K562 (cell line): ENCODE data around the gene TYW1B. TPM values are rescaled to one million over a fixed set of nuclear protein-coding genes. Genes with fewer than 3 reads are reported as not detected.

ENCODE experiments used
- ATAC-seq: fragments of 200-7000 bp; cut with Tn5 transposase; 3 replicates; pipeline ENCODE4 v1.9.1; 2020; ENCODE audit warnings: moderate library complexity
- BruUV-seq: library from RNA; stranded (reverse); fragments of 400-500 nt; replicated peaks from 2 replicates; lab custom pipeline; 2021; lab: Mats Ljungman, UMichigan
- CTCF ChIA-PET: fragments of 300-600 bp; formaldehyde crosslinking; extraction: SDS; loops from one replicate; lab custom pipeline; 2021; ENCODE audit warnings: low intra/inter-chr PET ratio; lab: Yijun Ruan, JAX
- POLR2A ChIA-PET: fragments of 300-600, 350-650 bp; sonication (Branson Sonifier 250); formaldehyde crosslinking; extraction: SDS; loops from one replicate; lab custom pipeline; 2021; ENCODE audit warnings: antibody characterized with exemption, inconsistent platforms; lab: Yijun Ruan, JAX
- DNase-seq, 4 experiments: peaks; one replicate each; pipeline versions ENCODE4 v3.0.0 to v3.0.0-alpha.2; 2011 to 2018; ENCODE audit warnings: low spot score in 3 of 4, mixed read lengths in 3 of 4; ENCODE audit errors: extremely low read depth in 1 of 4
- FAIRE-seq: peaks from 2 replicates; lab custom pipeline; 2011; peaks lifted over from hg19 to GRCh38; lab: Jason Lieb, UNC
- H2AFZ ChIP-seq: 2 replicates; pipeline ENCODE4 v1.6.0; 2011; ENCODE audit warnings: low read depth, low read length, control low read depth, inconsistent platforms
- H3K27ac ChIP-seq: fragments of 200-600 bp; 3 replicates; pipeline ENCODE4 v1.8.0; 2011; ENCODE audit warnings: low read depth, mild to moderate bottlenecking, control low read depth, inconsistent platforms, low read length, moderate library complexity, mixed read lengths; ENCODE audit errors: extremely low read depth
- H3K27me3 ChIP-seq, 2 experiments: fragments of 300-600 bp in 1 of 2; 2 replicates in 1 of 2; 3 replicates in 1 of 2; pipeline versions ENCODE4 v1.6.0 to v1.8.0; 2011; ENCODE audit warnings: inconsistent platforms in 2 of 2, low read length in 2 of 2, mild to moderate bottlenecking in 1 of 2, mixed read lengths in 1 of 2, moderate library complexity in 1 of 2; ENCODE audit not compliant: control insufficient read depth in 2 of 2, insufficient read depth in 2 of 2
- H3K36me3 ChIP-seq: fragments of 300-600 bp; 3 replicates; pipeline ENCODE4 v1.8.0; 2011; ENCODE audit warnings: mild to moderate bottlenecking, low read length, inconsistent platforms; ENCODE audit not compliant: control insufficient read depth, insufficient read depth
- H3K4me1 ChIP-seq, 2 experiments: fragments of 200-600 bp in 1 of 2; replicated peaks in 1 of 2; 2 replicates in 1 of 2; 3 replicates in 1 of 2; pipeline versions ENCODE4 v1.5.1 to v1.8.0; 2011; ENCODE audit warnings: inconsistent platforms in 2 of 2, low read length in 2 of 2, mild to moderate bottlenecking in 1 of 2, mixed read lengths in 1 of 2, moderate library complexity in 1 of 2; ENCODE audit not compliant: control insufficient read depth in 2 of 2, insufficient read depth in 2 of 2
- H3K4me2 ChIP-seq: 2 replicates; pipeline ENCODE4 v1.6.1; 2011; ENCODE audit warnings: low read length, control low read depth, inconsistent platforms, mixed read lengths; ENCODE audit not compliant: insufficient read depth
- H3K4me3 ChIP-seq: fragments of 200-600 bp; sonication (generic), shearing (Covaris generic); 2 replicates; pipeline ENCODE4 v1.5.1; 2016; ENCODE audit warnings: control low read depth, inconsistent platforms
- H3K79me2 ChIP-seq: fragments of 200-600 bp; 3 replicates; pipeline ENCODE4 v1.8.0; 2011; ENCODE audit warnings: low read length, inconsistent platforms; ENCODE audit not compliant: control insufficient read depth, insufficient read depth
- H3K9ac ChIP-seq, 2 experiments: 2 replicates each; pipeline versions ENCODE4 v1.6.0 to v1.6.1; 2011; ENCODE audit warnings: low read depth in 2 of 2, low read length in 2 of 2, control low read depth in 1 of 2, inconsistent platforms in 1 of 2, mild to moderate bottlenecking in 1 of 2, mixed read lengths in 1 of 2; ENCODE audit not compliant: insufficient read depth in 1 of 2
- H3K9me1 ChIP-seq: one replicate; pipeline ENCODE4 v1.6.0; 2011; ENCODE audit warnings: inconsistent platforms, mild to moderate bottlenecking, low read length, moderate library complexity; ENCODE audit not compliant: control insufficient read depth, insufficient read depth
- H3K9me3 ChIP-seq: replicated peaks from 2 replicates; pipeline ENCODE4 v1.5.1; 2011; ENCODE audit warnings: low read depth, low read length, inconsistent platforms; ENCODE audit not compliant: control insufficient read depth, insufficient read depth
- H4K20me1 ChIP-seq: replicated peaks from 2 replicates; pipeline ENCODE4 v1.6.1; 2011; ENCODE audit warnings: low read length, inconsistent platforms, mixed read lengths; ENCODE audit not compliant: control insufficient read depth, insufficient read depth
- ARID2 ChIP-seq: fragments of 450-650 bp; IDR thresholded peaks from 2 replicates; pipeline ENCODE4 v1.6.1; 2017; ENCODE audit warnings: antibody characterized with exemption, mild to moderate bottlenecking
- MYNN ChIP-seq, 2 experiments: sonication (generic); formaldehyde crosslinking in 1 of 2; IDR thresholded peaks; 2 replicates each; pipeline versions ENCODE4 v1.5.0 to v1.6.1; 2016 to 2020; ENCODE audit warnings: antibody characterized with exemption in 1 of 2, missing genetic modification reagents in 1 of 2
- NRF1 ChIP-seq, 2 experiments: fragments of 450-650 bp; IDR thresholded peaks in 1 of 2; conservative IDR thresholded peaks in 1 of 2; 2 replicates each; pipeline ENCODE4 v1.6.1; 2014; ENCODE audit warnings: mild to moderate bottlenecking in 2 of 2
- SMAD3 ChIP-seq: fragments of 450-650 bp; formaldehyde crosslinking; conservative IDR thresholded peaks from 2 replicates; pipeline ENCODE4 v1.4.0; 2020; ENCODE audit warnings: mild to moderate bottlenecking
- WGBS: fragments of 100-300 bp; shearing (Covaris generic); methylation state at CpG from one replicate; pipeline ENCODE4 v1.1.6; 2016; ENCODE audit warnings: low coverage, mixed read lengths; ENCODE audit not compliant: insufficient coverage; ENCODE audit errors: missing lambda C conversion rate; 5-methylcytosine and 5-hydroxymethylcytosine counted together
- in situ Hi-C: fragments of 300-500 bp; cut with MboI; formaldehyde crosslinking; loops from 4 replicates; pipeline ENCODE4 v1.15.0; 2018; ENCODE audit warnings: inconsistent platforms, mixed read lengths
- intact Hi-C: fragments of 100-400 bp; cut with micrococcal nuclease; formaldehyde crosslinking; loops from 2 replicates; pipeline ENCODE4 v1.14.2; 2022
- polyA plus RNA-seq, 8 experiments: library from polyadenylated mRNA; depleted of rRNA in 4 of 8; stranded (reverse) in 5 of 8; unstranded in 3 of 8; fragments of >200 nt; fragmentation: Nextera tagmentation in 2 of 8; fragmentation: Illumina TruSeq in 1 of 8; extraction: Ambion mirVana in 2 of 8; extraction: Trizol in 1 of 8; gene quantifications; 2 replicates each; pipeline versions ENCODE4 v1.2.1 to v1.2.3, GENCODE V29; 2011 to 2014; ENCODE audit warnings: inconsistent platforms in 1 of 8, missing spikeins in 1 of 8
- total RNA-seq, 7 experiments: library from RNA; depleted of rRNA in 6 of 7; stranded (reverse); fragments of >200 nt in 6 of 7; fragmentation: Illumina TruSeq in 2 of 7; extraction: Trizol in 2 of 7; gene quantifications; 2 replicates each; pipeline versions ENCODE4 v1.2.1 to v1.2.3, GENCODE V29; 2011 to 2021; ENCODE audit warnings: low replicate concordance in 1 of 7
- TF ChIP-seq, protein P1 (sequence below): sonication (generic); formaldehyde crosslinking; IDR thresholded peaks from 2 replicates; pipeline ENCODE4 v1.8.0; 2022; ENCODE audit warnings: mild to moderate bottlenecking, missing genetic modification reagents
- TF ChIP-seq, protein P2 (sequence below): sonication (generic); formaldehyde crosslinking; IDR thresholded peaks from 2 replicates; pipeline ENCODE4 v1.8.0; 2022; ENCODE audit warnings: missing genetic modification reagents, mild to moderate bottlenecking, moderate library complexity, borderline replicate concordance
- TF ChIP-seq, protein P3 (sequence below), 2 experiments: fragments of 450-650 bp; formaldehyde crosslinking in 1 of 2; IDR thresholded peaks; 2 replicates each; pipeline versions ENCODE4 v1.4.0 to v1.6.1; 2014 to 2020; ENCODE audit warnings: mild to moderate bottlenecking in 2 of 2, borderline replicate concordance in 1 of 2, low read depth in 1 of 2

The TYW1B gene
- total and polyA plus RNA-seq, 9 of the 15 experiments (the other 6 are each of a cell fraction or from before 2014, with no cell fraction given), result 5.8 to 14.7 (median 9.8) TPM

DNA sequence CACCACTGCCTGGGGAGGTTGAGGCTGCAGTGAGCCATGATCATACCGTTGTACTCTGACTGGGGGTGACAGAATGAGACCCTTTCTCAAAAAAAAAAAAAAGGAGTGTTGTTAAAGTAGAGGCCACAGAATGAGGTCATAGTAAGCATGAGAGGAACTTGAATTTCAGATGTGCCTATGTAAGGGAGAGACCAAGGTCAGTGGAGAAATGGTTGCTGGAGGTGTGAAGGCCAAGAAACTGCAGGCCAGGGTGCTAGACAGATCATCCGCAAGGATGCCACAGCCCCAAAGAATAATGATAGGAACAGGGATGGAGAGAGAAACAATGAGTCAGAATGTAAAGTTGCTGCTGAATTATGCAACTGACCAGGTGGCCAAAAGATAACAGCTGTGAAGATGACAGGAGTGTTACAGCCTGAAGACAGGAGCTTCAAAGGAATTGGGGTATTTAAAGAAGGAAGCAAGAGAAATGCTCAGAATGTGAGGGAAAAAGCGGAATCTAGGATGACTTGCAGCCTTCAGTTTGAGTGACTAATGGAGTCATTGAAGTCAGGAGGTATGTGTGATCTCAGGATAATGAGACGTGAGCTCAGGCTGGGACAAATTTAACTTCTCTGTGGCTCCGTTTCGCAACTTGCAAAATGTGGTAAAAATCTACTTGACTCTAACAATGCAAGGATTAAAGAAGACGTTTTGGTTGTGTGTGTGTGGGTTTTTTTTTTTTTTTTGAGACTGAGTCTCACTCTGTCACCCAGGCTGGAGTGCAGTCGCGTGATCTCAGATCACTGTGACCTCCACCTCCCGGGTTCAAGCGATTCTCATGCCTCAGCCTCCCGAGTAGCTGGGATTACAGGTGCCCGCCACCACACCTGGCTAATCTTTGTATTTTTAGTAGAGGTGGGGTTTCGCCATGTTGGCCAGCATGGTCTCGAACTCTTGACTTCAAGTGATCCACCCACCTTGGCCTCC is 22.2 kb downstream of the TYW1B start:
- in situ Hi-C loops (no loop called here), intact Hi-C loops (no loop called here)
- no peak overlapping the region for H3K4me3 ChIP-seq
- POLR2A ChIA-PET, result interaction anchor here (0.7 to 1.0 kb wide), 3 partner anchors 12 to 1595 kb away, joined by 3 to 8 read pairs (median 3); no protein-coding TSS in a partner anchor
- BruUV-seq, result no TSS peak
- no peaks in the 10 kb centered on the region for H3K27me3 ChIP-seq
- WGBS, result 27% methylated on average over 15 of the region's 15 CpGs
- DNase-seq (peak; percentile 75 to 93 (median 80)), ATAC-seq (peak; percentile 94), FAIRE-seq (peak; percentile 98)
- H3K36me3 ChIP-seq, result peaks cover 36% of the 10 kb centered on the region; the same call in 2 of the 3 replicates
- H3K79me2 ChIP-seq, result no peaks in the 10 kb centered on the region
- H3K4me1 ChIP-seq, result peaks cover 17 to 19% of the 10 kb centered on the region in 2 experiments; a peak in 4 of 5 replicates
- H3K4me2 ChIP-seq, result peak overlapping the region; percentile 26
- H3K9ac ChIP-seq, result peak overlapping the region in 1 of 2 experiments; percentile 43; a peak in 2 of 4 replicates
- CTCF ChIA-PET, result no interaction called here
- H3K27ac ChIP-seq, result peak overlapping the region; percentile 72
- no peaks in the 10 kb centered on the region for H4K20me1 ChIP-seq
- H3K9me1 ChIP-seq, result no peaks in the 10 kb centered on the region
- H3K9me3 ChIP-seq, result no peaks in the 10 kb centered on the region
- peak overlapping the region; percentile 14 for H2AFZ ChIP-seq
- TF ChIP-seq NRF1 (conservative IDR thresholded peaks at IDR 0.05 in 1 of 2, IDR thresholded peaks at IDR 0.05 in 1 of 2), result peak; percentile 58 to 60; a peak in 3 of 4 replicates
- TF ChIP-seq, protein P1, sequence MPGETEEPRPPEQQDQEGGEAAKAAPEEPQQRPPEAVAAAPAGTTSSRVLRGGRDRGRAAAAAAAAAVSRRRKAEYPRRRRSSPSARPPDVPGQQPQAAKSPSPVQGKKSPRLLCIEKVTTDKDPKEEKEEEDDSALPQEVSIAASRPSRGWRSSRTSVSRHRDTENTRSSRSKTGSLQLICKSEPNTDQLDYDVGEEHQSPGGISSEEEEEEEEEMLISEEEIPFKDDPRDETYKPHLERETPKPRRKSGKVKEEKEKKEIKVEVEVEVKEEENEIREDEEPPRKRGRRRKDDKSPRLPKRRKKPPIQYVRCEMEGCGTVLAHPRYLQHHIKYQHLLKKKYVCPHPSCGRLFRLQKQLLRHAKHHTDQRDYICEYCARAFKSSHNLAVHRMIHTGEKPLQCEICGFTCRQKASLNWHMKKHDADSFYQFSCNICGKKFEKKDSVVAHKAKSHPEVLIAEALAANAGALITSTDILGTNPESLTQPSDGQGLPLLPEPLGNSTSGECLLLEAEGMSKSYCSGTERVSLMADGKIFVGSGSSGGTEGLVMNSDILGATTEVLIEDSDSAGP (CRISPR knock-in tag), result 0 out of 2 replicates have a peak, but pooled peaks have one; percentile 58
- TF ChIP-seq ARID2, result peak; percentile 36; the same call in 1 of the 2 replicates
- TF ChIP-seq, protein P2, sequence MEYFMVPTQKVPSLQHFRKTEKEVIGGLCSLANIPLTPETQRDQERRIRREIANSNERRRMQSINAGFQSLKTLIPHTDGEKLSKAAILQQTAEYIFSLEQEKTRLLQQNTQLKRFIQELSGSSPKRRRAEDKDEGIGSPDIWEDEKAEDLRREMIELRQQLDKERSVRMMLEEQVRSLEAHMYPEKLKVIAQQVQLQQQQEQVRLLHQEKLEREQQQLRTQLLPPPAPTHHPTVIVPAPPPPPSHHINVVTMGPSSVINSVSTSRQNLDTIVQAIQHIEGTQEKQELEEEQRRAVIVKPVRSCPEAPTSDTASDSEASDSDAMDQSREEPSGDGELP (CRISPR knock-in tag), result peak; percentile 99
- TF ChIP-seq, protein P3, sequence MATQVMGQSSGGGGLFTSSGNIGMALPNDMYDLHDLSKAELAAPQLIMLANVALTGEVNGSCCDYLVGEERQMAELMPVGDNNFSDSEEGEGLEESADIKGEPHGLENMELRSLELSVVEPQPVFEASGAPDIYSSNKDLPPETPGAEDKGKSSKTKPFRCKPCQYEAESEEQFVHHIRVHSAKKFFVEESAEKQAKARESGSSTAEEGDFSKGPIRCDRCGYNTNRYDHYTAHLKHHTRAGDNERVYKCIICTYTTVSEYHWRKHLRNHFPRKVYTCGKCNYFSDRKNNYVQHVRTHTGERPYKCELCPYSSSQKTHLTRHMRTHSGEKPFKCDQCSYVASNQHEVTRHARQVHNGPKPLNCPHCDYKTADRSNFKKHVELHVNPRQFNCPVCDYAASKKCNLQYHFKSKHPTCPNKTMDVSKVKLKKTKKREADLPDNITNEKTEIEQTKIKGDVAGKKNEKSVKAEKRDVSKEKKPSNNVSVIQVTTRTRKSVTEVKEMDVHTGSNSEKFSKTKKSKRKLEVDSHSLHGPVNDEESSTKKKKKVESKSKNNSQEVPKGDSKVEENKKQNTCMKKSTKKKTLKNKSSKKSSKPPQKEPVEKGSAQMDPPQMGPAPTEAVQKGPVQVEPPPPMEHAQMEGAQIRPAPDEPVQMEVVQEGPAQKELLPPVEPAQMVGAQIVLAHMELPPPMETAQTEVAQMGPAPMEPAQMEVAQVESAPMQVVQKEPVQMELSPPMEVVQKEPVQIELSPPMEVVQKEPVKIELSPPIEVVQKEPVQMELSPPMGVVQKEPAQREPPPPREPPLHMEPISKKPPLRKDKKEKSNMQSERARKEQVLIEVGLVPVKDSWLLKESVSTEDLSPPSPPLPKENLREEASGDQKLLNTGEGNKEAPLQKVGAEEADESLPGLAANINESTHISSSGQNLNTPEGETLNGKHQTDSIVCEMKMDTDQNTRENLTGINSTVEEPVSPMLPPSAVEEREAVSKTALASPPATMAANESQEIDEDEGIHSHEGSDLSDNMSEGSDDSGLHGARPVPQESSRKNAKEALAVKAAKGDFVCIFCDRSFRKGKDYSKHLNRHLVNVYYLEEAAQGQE (IDR thresholded peaks at IDR 0.05; ENCODE audit: borderline replicate concordance), result peak; percentile 20; the same call in 1 of the 2 replicates
- TF ChIP-seq, protein P3 (CRISPR knock-in tag; IDR thresholded peaks at IDR 0.05; ENCODE audit: low read depth), result no peak
- TF ChIP-seq MYNN (IDR thresholded peaks at IDR 0.05), result peak; percentile 97
- no peak for TF ChIP-seq MYNN (CRISPR knock-in tag; IDR thresholded peaks at IDR 0.05)
- TF ChIP-seq SMAD3 (CRISPR knock-in tag), result peak; percentile 75
